ENCODE results near the gene UVSSA. TPM values are rescaled to one million over a fixed set of nuclear protein-coding genes. Genes with fewer than 3 reads are reported as not detected.
"Not testable (repeated sequence)": the region's sequence is repeated elsewhere in the genome, so short reads cannot be mapped to it uniquely, and the experiment has no call there.

Gene UVSSA
- total and polyA plus RNA-seq, 12 donors = 2.4 to 11.9 (median 6.6) TPM

GRCh38 chr4:1321946-1322650 lies 24.9 kb upstream of the UVSSA start:
- intact Hi-C loops (cut with DNase I) = no loop called here
- 90 to 92% methylated on average over 18 of the region's 18 CpGs for WGBS, 2 donors
- ATAC-seq (no peak), DNase-seq (no peak)
- Histone ChIP-seq H3K4me1 (peaks cover 0 to 10% (median 0%) of the 10 kb centered on the region in 9 donors), H3K36me3 (peaks cover 0 to 88% (median 35%) of the 10 kb centered on the region in 9 donors), H3K27ac (no peak overlapping the region), H3K9me3 (no peaks in the 10 kb centered on the region), H3K4me3 (no peak overlapping the region), H3K27me3 (no peaks in the 10 kb centered on the region)
- TF ChIP-seq CTCF (IDR thresholded peaks at IDR 0.05) = no peak

GRCh38 chr4:1323280-1323634 lies 23.8 kb upstream of the UVSSA start:
- ATAC-seq = peak in 2 of 8 donors; percentile 32 to 44
- Histone ChIP-seq H3K27ac (no peak overlapping the region), H3K9me3 (no peaks in the 10 kb centered on the region), H3K4me1 (peaks cover 0 to 10% (median 0%) of the 10 kb centered on the region in 9 donors), H3K36me3 (peaks cover 0 to 88% (median 25%) of the 10 kb centered on the region in 9 donors), H3K27me3 (no peaks in the 10 kb centered on the region), H3K4me3 (no peak overlapping the region)
- 92 to 95% methylated on average over 8 of the region's 8 CpGs for WGBS, 2 donors
- intact Hi-C loops (cut with DNase I) = no loop called here
- no peak for TF ChIP-seq CTCF (IDR thresholded peaks at IDR 0.05)
- DNase-seq = no peak

GRCh38 chr4:1323635-1324442 lies 23.2 kb upstream of the UVSSA start:
- no peaks in the 10 kb centered on the region for H3K9me3 ChIP-seq
- no peak overlapping the region for H3K27ac ChIP-seq
- peaks cover 0 to 88% (median 27%) of the 10 kb centered on the region in 9 donors for H3K36me3 ChIP-seq
- H3K27me3 ChIP-seq = no peaks in the 10 kb centered on the region
- TF ChIP-seq CTCF (IDR thresholded peaks at IDR 0.05) = no peak
- DNase-seq (no peak), ATAC-seq (peak in 1 of 8 donors; percentile 9)
- intact Hi-C loops (cut with DNase I) = no loop called here
- H3K4me1 ChIP-seq = peaks cover 0 to 10% (median 0%) of the 10 kb centered on the region in 9 donors
- 88 to 89% methylated on average over 11 of the region's 11 CpGs for WGBS, 2 donors
- H3K4me3 ChIP-seq = no peak overlapping the region

GRCh38 chr4:1324443-1325175 lies 22.4 kb upstream of the UVSSA start:
- intact Hi-C loops (cut with DNase I); ATAC-seq; H3K4me3 ChIP-seq; H3K9me3 ChIP-seq; DNase-seq; H3K27me3 ChIP-seq; H3K27ac ChIP-seq: not testable (repeated sequence)
- WGBS, 2 donors = 93 to 95% methylated on average over 20 of the region's 20 CpGs
- H3K36me3 ChIP-seq = peaks cover 0 to 88% (median 22%) of the 10 kb centered on the region in 9 donors
- H3K4me1 ChIP-seq = peaks cover 0 to 13% (median 0%) of the 10 kb centered on the region in 9 donors

Measured in heart right ventricle (tissue), 16 donors.